HUDEP-2 (cell line): ENCODE results near the gene SQOR.

ENCODE experiments used
- DNase-seq, 76 experiments: peaks; one replicate each; lab custom pipeline; 2025; ENCODE audit not compliant: unreplicated experiment in 76 of 76; lab: John Stamatoyannopoulos, UW

The SQOR gene

DNA sequence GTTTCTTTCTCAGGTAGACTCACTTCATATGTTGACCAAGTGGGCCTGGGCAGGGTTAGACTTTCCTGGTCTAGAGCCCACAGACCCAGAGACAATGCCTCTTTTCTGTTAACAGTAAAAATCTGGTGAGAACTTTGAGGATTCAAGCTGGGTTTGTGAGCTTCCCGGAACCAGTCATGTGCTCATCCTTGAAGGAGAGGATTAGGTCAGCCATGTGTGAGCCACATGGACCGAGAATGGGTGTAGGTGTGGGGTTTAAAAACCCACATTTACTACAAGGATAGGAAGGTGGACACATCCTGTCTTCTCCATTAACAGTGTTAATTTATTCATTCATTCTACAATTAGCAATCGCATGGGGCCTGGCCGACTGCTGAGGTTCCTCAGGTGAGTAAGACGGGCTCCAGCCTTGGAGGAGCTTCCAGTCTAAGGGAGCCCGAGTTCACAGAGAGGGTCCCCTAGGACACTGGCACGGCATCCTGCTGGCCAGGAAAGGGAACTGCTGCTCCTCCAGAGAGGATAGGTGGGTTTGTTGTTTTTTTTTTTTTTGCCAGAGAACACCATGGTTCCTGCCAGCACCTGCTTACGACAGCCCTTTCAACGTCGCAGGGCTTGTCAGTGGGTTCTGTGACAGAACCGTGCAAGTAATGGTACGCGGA lies 69.0 kb downstream of the SQOR start:
- DNase-seq: no peak

GRCh38 chr15:45704329-45705249 lies 69.8 kb downstream of the SQOR start:
- DNase-seq: no peak

DNA sequence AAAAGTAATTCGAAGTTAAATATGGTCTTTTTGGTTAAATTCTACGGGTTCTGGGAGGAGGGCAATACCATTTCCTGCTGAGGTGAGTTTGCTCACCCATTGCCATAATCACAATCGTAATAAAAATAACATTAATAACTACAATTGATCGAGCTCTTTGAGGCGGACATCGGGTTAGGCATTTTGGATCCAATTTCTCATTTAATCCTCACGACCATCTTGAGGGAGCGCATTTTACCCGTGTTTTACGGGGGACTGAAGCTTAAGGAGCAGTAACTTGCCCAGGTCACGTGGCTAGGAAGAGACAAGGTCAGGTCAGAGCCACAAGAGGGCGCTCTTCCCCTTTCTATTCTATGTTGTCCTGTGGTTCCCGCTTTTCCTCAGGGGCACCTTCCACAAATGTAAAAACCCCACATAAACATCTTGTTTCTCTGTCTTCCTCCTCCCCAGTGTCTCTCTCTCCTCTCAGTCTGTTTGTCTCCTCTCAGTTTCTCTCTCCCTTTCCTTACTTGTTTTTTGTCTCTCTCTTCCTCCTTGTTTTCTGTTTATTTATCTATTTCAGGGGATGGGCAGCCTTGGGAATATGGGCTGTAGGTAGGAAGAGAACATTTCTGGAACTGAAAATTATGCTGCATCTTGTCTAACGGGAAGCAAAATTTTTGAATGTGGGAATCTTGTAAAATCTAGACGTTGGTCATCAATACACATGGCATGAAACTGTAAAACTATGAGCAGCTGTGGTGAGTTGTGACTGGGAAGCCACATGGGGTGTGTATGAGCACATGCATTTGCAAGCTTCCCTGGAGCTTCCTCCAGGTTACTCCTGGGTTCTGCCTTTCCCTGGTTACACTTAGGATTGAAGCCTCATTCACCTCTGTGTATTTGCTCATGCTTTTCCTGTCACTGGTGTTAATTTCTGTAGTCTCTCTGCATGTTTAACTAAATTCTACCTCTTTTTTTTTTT lies 71.0 kb downstream of the SQOR start:
- peak in 60 of 76 experiments; percentile 2 to 65 (median 34) for DNase-seq

DNA sequence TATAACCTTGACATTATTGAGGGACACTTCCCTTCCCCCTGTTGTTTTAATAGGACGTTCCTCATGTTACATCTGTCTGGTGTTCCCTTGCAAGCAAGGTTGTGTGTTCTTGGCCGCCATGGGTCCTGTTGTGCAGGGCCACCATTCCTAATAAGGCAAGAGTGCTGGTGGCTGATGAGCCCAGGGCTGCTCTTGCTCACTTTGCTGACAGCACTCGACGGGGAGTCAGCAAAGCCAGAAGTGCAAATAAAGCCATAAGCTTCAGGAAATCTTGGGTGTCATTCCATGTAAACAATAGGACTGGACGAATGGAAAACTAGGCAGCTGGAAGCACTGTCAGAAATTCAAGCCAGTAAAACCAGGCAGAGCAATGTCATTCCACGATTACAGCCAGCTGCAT lies 75.8 kb downstream of the SQOR start:
- DNase-seq: no peak

DNA sequence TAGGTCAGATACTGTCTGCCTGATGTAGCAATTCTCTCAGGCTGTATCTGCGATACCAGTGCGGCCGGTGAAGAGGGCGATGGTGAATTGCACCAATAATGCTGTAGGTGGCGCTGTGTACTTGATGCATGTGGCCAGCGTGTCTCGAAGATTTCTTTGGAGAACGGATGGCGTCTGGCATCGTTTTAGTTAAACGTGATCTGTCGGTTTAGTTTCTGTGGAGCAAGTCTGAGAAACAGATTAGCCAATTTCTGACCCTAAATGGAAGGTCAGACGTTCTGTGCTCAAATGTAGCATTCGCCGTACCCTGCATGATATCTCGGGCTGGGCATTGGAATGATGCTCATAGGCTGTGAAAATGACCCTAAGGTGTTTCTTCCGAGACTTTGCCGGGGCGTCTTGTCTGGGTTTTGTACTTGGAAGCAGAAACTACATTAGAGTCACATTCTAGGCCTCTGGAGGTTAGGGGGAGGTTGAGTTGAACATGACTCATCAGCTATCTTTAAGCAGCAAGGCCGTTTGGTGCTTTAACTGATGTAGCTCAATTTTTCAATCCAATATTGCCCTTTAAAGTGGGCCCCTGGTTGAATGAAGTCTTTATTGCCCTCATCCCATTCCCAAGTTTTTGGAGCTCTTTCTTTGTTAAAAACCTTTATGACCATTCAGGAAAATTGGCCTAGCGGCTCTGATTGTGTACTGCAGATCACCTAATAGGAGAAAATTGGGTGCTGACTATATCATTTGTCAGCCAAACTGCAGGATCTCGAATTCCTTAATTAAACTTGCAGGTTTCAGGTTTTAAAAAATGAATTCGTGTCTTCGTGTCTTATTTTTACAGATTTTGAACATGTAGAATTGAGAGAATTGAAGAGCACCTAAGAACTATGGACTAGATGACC lies 80.0 kb downstream of the SQOR start:
- peak in 44 of 76 experiments; percentile 1 to 63 (median 20) for DNase-seq

GRCh38 chr15:45715528-45715927 lies 80.7 kb downstream of the SQOR start:
- peak in 2 of 76 experiments; percentile 2 to 3 for DNase-seq

- no peak for DNase-seq
Measured at GRCh38 chr15:45719490-45719889, 84.7 kb downstream of the SQOR start.

- no peak for DNase-seq
Measured at GRCh38 chr15:45720183-45720582, 85.4 kb downstream of the SQOR start.

DNA sequence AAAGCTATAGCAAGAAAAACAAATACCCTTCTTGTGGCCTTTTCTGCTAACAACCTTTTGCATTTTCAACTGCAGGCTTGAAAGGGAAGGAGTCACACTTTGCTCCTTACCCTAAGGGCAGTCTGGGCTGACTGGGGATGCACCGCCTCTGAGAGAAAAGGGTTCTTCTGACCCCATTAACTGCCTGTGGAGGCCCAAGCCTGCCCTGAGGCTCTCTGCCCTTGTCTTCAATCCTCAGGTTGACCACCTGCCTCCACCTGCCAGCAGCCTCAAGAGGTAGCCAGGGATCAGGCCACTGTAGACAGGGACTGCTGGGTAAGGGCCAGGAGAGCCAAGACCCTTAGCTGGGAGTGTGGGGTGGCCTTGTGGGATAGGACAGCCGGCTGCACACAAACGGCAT lies 93.8 kb downstream of the SQOR start:
- no peak for DNase-seq

GRCh38 chr15:45729141-45729540 lies 94.3 kb downstream of the SQOR start:
- no peak for DNase-seq

DNA sequence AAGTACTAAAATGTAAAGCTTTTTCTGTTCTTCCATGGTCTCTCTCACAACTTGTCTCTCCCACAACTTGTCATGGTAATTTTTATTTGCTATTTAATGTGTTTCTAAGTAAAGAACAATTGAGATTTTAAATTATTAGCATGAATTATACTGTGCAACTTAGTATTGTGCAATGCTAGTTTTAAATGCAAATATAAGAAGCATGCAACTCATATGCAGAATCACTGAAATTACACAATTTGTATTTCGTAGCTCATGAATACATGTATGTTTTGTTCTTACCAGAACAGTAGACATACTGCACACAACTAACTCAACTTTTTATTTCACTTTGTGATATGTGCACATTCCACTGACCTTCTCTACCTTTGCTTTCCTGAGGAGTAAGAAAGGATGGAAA lies 96.5 kb downstream of the SQOR start:
- DNase-seq: no peak

DNA sequence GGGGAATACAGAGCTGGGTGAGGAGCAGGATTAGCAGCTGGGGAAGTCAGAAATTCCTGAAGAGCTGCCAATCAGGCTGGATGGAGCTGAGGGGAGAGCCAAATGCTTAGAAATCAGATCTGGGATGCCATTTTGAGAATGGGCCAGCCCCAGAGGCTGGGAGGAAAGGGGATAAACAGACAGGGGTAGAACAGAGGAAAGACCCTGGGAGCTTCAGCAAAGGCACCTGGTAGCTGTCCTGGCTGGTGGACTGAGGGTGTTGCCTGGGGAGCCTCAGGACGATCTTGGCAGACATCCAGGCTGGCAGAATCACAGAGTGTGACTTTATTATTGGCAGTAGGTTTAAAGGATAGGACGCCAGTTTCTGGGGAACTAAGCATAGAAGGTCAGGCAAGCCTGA lies 97.8 kb downstream of the SQOR start:
- DNase-seq: no peak

DNA sequence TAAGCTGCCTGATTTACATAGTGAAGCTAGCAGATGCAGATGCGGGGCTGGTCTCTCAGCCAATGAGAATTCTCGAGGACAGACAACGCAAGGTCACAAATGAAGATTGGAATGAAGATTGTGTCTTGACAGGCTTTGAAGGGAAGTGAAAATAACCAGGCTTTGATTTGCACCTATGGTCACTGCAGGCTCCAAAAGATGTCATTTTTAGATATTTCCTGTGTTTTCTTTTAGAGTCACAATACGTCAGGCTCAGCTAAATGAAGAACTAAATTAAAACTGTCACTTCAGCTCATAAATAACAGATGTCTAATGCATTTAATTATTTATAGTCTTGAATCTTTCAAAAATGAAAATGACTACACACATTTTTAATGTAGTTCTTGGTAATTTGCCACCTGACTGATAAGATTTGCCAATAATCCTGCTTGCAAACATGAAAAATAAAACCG lies 99.5 kb downstream of the SQOR start:
- DNase-seq: no peak
